ENCODE results near the gene KIAA1549. TPM values are rescaled to one million over a fixed set of nuclear protein-coding genes. Genes with fewer than 3 reads are reported as not detected.

The KIAA1549 gene
- total RNA-seq, 1 donor from 2014 or later = 2.1 TPM

- no peak for DNase-seq
- no peak for ATAC-seq (ENCODE audit: poor library complexity)
- intact Hi-C loops (cut with DNase I) = no loop called here
Measured at GRCh38 chr7:138892006-138892630, 89.1 kb downstream of the KIAA1549 start.

- intact Hi-C loops (cut with DNase I) = no loop called here
- ATAC-seq (ENCODE audit: poor library complexity) (no peak), DNase-seq (no peak)
Measured at GRCh38 chr7:138891446-138891810, 89.8 kb downstream of the KIAA1549 start.

GRCh38 chr7:138890499-138891445 lies 90.4 kb downstream of the KIAA1549 start:
- ATAC-seq (ENCODE audit: poor library complexity) (peak; percentile 82), DNase-seq (peak; percentile 58)
- intact Hi-C loops (cut with DNase I) = no loop called here

DNA sequence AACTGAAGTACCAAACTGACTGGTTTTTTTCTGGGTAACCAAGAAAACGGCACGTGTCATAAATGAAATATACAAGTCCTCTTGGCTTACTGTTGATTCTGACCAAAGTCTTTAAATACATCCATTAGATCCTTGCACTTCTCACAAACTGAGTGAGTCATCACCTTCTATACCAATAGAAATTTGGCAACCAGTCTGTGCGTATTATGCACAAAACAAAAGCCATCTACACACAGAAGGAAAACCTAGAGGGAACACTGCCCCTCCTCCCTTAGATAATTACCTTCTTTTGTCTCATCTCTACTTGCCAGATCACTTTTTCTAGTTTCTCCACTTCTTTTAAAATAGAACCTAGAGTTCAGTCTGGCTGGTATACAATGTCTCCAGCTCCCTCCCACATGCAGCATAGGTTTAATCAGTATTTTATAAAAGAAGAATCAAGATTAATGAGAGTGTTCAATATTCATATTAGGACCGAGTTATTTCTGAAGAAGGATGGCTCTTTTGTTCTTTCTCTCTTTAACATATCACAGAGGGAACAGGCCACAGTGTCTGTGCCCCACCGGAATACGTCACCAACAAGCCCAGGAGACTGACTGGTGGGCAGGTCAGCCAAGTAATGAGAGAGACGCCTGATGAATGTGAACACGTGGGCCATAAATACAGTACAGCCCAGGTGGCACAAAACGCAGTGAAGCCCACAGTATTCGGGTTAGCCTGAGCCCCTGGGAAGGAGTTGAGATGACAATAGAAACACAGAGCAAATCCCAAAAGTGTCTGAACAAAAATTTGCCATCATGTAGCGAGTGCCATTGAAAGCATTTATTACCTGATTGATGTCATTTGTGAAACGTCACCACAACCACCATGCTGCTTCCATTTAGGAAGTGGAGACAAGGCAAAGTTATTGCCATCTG lies 91.3 kb downstream of the KIAA1549 start:
- intact Hi-C loops (cut with DNase I) = loop anchor here (5.0 kb wide), 1 partner anchor 92 kb away; the partner anchor contains the start of gene KIAA1549
- DNase-seq = no peak
- ATAC-seq (ENCODE audit: poor library complexity) = no peak

DNA sequence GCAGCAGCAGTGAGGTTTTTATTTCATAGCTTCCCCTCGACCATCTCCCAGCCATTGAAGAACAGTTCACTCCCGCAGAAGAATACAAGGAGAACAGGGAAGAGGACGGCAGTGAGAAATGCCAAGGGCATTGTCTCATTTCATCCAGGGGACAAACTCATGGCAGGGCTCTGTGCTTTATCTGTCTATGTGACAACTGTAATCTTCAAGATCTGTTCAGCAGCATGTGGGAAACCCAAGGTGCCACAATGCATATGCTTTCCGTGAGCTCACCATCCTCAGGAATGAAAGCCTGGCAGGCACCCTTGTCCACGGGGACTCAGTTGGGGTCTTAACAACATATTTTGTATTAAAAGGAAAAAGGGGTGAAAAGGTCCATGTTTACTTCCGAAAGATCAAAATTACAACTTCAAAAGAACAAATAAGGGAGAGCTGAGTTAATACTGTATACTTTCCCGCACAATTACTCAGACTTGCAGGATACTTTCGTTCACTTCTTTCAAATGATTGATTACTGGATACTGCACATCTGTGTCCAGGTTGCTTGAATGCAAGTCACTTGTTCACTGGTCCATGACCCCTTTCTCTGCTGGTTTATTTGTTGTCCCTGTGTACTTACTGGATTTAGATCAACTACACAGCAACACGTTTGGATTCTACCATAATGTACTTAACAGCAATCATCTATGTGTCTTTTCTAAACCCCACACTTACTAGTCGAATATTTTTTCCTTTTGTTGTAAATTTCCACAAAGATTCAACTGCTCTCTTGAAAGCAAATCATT lies 93.1 kb downstream of the KIAA1549 start:
- intact Hi-C loops (cut with DNase I) = loop anchor here (5.0 kb wide), 1 partner anchor 94 kb away; the partner anchor contains the start of gene KIAA1549
- ATAC-seq (ENCODE audit: poor library complexity) (no peak), DNase-seq (no peak)

DNA sequence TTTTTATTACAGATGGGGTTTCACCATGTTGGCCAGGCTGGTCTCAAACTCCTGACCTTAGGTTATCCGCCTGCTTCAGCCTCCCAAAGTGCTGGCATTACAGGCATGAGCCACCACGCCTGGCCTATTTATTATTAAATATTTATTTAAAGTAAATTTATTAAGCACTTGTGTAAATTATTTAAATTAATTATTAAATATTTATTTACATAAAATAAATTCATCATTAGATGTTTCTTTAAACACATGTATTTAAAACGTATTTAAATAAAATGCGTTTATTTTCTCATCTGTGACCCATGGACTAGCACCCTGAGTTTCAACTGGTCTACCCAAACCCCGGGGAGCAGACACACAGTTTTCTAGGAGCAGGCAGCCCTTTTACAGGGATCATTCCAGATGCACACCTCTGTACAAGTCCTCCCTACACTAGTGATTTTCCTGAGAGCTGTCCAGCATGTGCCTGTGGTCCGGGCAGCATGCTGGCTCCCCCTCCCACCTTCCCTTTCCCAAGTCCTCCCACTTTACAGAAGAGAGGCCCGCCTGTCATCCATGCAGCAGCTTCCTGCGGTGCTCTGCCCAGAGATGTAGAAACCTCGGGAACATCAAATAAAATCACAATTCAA lies 94.0 kb downstream of the KIAA1549 start:
- no peak for ATAC-seq (ENCODE audit: poor library complexity)
- no peak for DNase-seq
- intact Hi-C loops (cut with DNase I) = loop anchor here (5.0 kb wide), 1 partner anchor 95 kb away; the partner anchor contains the start of gene KIAA1549

GRCh38 chr7:138886501-138886917 lies 94.7 kb downstream of the KIAA1549 start:
- ATAC-seq (ENCODE audit: poor library complexity) (peak; percentile 20), DNase-seq (no peak)
- intact Hi-C loops (cut with DNase I) = loop anchor here (5.0 kb wide), 1 partner anchor 96 kb away; the partner anchor contains the start of gene KIAA1549

DNA sequence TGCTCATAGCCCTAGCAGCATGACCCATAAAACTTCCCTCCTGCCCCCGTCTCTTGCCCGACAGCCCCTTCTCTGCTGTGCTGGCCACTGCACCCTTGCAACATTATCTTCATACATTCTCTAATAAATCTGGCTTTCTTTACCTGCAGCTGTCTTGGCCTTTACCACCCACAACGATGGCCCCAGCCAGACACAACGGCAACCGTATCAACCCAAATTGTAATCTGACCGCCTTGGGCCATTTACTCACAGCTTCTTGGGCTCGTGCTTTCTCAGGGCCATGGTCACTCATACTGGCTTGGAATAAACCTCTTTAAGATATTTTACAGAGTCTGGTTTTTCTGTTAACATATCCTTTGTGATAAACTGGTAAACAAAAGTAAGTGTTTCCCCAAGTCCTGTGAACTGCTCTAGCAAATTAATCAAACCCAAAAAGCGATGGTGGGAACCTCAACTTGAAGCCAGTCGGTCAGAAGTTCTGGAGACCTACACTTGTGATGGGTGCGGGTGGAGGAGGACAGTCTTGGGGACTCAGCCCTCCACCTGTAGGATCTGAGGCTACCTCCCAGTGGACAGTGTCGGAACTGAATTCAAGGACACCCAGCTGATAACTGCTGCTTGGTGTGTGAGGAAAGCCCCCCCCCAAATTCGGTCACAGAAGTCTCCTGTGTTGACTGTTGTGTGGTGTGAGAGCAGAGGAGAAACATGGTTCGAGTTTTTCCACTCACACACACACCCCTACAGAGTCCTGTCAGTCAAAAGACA lies 95.6 kb downstream of the KIAA1549 start:
- intact Hi-C loops (cut with DNase I) = loop anchor here (5.0 kb wide), 1 partner anchor 97 kb away; the partner anchor contains the start of gene KIAA1549
- ATAC-seq (ENCODE audit: poor library complexity) (no peak), DNase-seq (no peak)

GRCh38 chr7:138882249-138882648 lies 98.9 kb downstream of the KIAA1549 start:
- DNase-seq (no peak), ATAC-seq (ENCODE audit: poor library complexity) (no peak)

DNA sequence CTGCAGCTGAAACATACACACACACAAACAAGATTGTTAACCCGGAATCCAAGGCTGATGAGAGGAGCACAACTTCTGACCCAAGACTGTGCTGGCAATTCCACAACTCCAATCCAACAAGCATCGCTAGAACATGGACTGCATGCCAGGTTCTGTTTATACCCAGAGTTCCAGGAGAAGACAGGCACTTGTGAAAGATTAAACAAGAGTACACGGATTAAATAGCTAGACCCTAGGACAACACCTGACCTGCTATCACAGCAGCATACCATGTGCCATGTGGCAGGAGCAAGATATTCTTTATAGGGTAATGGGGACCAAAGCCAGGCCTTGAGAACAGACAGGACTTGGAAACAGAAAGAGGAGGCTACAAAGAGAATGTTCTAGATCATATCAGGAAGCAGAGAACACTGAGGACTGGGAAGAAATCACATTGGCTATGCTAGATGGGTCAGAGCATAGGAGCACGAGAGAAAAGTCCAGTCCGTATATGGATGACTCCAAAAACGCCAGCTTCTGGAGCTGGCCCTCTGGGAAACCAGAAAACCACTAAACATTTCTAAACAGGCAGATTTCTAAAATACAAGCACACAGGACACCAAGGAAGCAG lies 99.5 kb downstream of the KIAA1549 start:
- DNase-seq (no peak), ATAC-seq (ENCODE audit: poor library complexity) (peak; percentile 69)
- intact Hi-C loops (cut with DNase I) = no loop called here

More at GRCh38 chr7:138882249-138882648, 98.9 kb downstream of the KIAA1549 start:
- intact Hi-C loops (cut with DNase I) = no loop called here

DNA sequence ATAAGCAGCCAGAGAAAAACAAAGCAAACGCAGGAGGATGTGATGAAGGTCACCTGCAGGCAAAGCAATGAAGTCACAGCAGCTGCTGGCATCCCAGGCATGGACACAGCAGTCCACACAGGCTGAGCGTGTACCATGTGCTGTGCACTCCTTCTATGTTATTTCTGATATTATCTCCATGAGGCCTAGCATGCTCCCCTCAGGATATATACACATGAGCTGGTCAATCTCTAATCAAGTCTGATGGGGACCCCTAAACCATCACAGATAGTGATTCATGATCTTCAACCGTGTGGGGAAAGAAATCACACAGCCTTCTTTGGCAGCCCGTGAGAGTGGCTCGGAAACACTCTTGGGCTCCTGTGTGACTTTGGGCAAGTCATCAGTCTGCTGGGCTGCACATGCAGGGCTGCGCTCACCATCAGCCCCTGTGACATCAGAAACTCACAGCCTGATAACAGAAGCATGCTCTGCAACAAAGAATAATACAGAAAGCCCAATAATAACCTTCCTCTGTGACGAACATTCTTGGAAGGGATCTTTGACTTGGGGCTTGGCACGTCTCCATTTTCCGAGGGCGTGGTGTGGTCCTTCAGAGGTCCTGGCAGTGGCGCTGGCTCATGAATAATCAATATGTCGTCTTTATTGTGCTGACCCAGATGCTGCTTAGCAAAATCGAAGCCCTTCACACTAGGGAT lies 100.2 kb downstream of the KIAA1549 start:
- DNase-seq = peak; percentile 65
- peak; percentile 49 for ATAC-seq (ENCODE audit: poor library complexity)
- intact Hi-C loops (cut with DNase I) = no loop called here

DNA sequence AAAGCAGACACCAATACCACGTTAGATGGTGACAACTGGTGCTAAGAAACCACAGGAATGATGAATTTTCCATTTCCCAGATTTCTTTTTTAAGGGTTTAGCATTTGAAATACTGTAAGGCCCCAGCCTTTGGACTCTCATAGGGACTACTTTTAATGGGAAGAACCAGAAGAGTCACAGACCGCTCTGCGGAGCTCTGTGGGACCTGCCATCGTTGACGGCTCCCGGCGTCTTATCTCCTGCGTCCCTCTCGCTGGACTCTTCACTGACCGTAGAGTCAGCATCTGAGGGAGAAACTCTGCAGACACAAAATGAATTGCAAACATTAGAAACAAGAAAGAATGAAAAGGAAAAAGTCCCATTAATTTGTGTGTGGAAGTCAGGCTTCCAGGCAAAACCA lies 101.8 kb downstream of the KIAA1549 start:
- intact Hi-C loops (cut with DNase I) = no loop called here
- DNase-seq = no peak
- ATAC-seq (ENCODE audit: poor library complexity) = no peak

GRCh38 chr7:138878856-138879255 lies 102.3 kb downstream of the KIAA1549 start:
- no peak for DNase-seq
- no peak for ATAC-seq (ENCODE audit: poor library complexity)
- intact Hi-C loops (cut with DNase I) = no loop called here

GRCh38 chr7:138878051-138878450 lies 103.1 kb downstream of the KIAA1549 start:
- ATAC-seq (ENCODE audit: poor library complexity) (no peak), DNase-seq (no peak)
- intact Hi-C loops (cut with DNase I) = no loop called here

- ATAC-seq (ENCODE audit: poor library complexity) (no peak), DNase-seq (no peak)
- intact Hi-C loops (cut with DNase I) = no loop called here
Measured at GRCh38 chr7:138876326-138876725, 104.9 kb downstream of the KIAA1549 start.

DNA sequence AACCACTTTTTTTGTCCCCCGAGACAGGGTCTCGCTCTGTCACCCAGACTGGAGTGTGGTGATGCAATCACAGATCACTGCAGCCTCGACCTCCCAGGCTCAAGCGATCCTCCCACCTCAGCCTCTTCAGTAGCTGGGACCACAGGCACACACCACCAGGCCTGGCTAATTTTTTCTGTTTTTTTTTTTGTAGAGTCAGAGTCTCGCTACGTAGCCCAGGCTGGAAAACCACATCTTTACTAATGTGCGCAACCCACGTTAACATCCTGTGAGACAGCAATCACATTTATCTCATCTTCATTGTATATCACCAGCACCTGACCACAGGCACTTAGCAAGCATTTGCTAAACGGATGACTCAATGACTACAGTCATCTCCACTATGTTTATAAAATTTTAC lies 105.4 kb downstream of the KIAA1549 start:
- intact Hi-C loops (cut with DNase I) = no loop called here
- DNase-seq (no peak), ATAC-seq (ENCODE audit: poor library complexity) (no peak)

Data from Right ventricle myocardium superior (tissue), 1 donor.